HG02798 (cell line): ENCODE results near the gene TBC1D32.

ENCODE experiments used
- ATAC-seq: cut with Tn5 transposase; IDR thresholded peaks from one replicate; pipeline ENCODE4 v1.9.1; 2021; ENCODE audit warnings: mild to moderate bottlenecking; ENCODE audit not compliant: unreplicated experiment, poor library complexity

TBC1D32 gene

GRCh38 chr6:121040831-121041230, 293.4 kb downstream of the TBC1D32 start:
- no peak for ATAC-seq

GRCh38 chr6:121033091-121033490, 301.2 kb downstream of the TBC1D32 start:
- ATAC-seq: no peak

- ATAC-seq: no peak
These were observed 301.8 kb downstream of the TBC1D32 start for GRCh38 chr6:121032268-121033006.
